HepG2 (cell line): Measurements from ENCODE around the gene CALM1. TPM values are rescaled to one million over a fixed set of nuclear protein-coding genes. Genes with fewer than 3 reads are reported as not detected.

ENCODE experiments used
- BCL3 ChIP-seq: sonication (generic); formaldehyde crosslinking; IDR thresholded peaks from 2 replicates; pipeline ENCODE4 v1.5.1; 2020; ENCODE audit warnings: mild to moderate bottlenecking, missing genetic modification reagents, moderate library complexity
- CBX5 ChIP-seq: sonication (generic); formaldehyde crosslinking; IDR thresholded peaks from 2 replicates; pipeline ENCODE4 v1.4.0; 2020; ENCODE audit warnings: missing genetic modification reagents, borderline replicate concordance
- CEBPG ChIP-seq: IDR thresholded peaks from 2 replicates; pipeline ENCODE4 v1.6.1; 2016
- FOXJ3 ChIP-seq: sonication (generic); formaldehyde crosslinking; IDR thresholded peaks from 2 replicates; pipeline ENCODE4 v1.4.0; 2020; ENCODE audit warnings: missing genetic modification reagents, mild to moderate bottlenecking, borderline replicate concordance
- RAD21 ChIP-seq: fragments of 450-650 bp; formaldehyde crosslinking; IDR thresholded peaks from 2 replicates; pipeline ENCODE4 v1.5.0; 2020; ENCODE audit warnings: mild to moderate bottlenecking
- RFXAP ChIP-seq: sonication (generic); formaldehyde crosslinking; IDR thresholded peaks from 2 replicates; pipeline ENCODE4 v1.4.0; 2020; ENCODE audit warnings: missing genetic modification reagents, borderline replicate concordance
- RORA ChIP-seq: sonication (generic); formaldehyde crosslinking; IDR thresholded peaks from 2 replicates; pipeline ENCODE4 v1.5.0; 2020; ENCODE audit warnings: mild to moderate bottlenecking, missing genetic modification reagents, moderate library complexity
- ZBTB10 ChIP-seq: sonication (generic); formaldehyde crosslinking; IDR thresholded peaks from 2 replicates; pipeline ENCODE4 v1.4.0; 2020; ENCODE audit warnings: missing genetic modification reagents, borderline replicate concordance
- ZBTB37 ChIP-seq: sonication (generic); formaldehyde crosslinking; IDR thresholded peaks from 2 replicates; pipeline ENCODE4 v1.4.0; 2020; ENCODE audit warnings: mild to moderate bottlenecking, missing genetic modification reagents
- ZFX ChIP-seq: sonication (generic); formaldehyde crosslinking; IDR thresholded peaks from 2 replicates; pipeline ENCODE4 v1.4.0; 2020; ENCODE audit warnings: mild to moderate bottlenecking, low read depth, missing genetic modification reagents, moderate library complexity
- ZNF230 ChIP-seq: sonication (generic); formaldehyde crosslinking; IDR thresholded peaks from 2 replicates; pipeline ENCODE4 v1.4.0; 2020; ENCODE audit warnings: mild to moderate bottlenecking, missing genetic modification reagents
- ZNF556 ChIP-seq: sonication (generic); formaldehyde crosslinking; IDR thresholded peaks from 2 replicates; pipeline ENCODE4 v1.4.0; 2020; ENCODE audit warnings: mild to moderate bottlenecking, missing genetic modification reagents, borderline replicate concordance
- ZNF577 ChIP-seq: sonication (generic); formaldehyde crosslinking; IDR thresholded peaks from 2 replicates; pipeline ENCODE4 v1.4.0; 2020; ENCODE audit warnings: mild to moderate bottlenecking, low read depth, missing genetic modification reagents, borderline replicate concordance
- polyA plus RNA-seq, 8 experiments: library from polyadenylated mRNA; depleted of rRNA in 3 of 8; stranded (reverse) in 7 of 8; unstranded in 1 of 8; fragments of >200 nt; fragmentation: Illumina TruSeq in 4 of 8; extraction: Trizol in 4 of 8; gene quantifications; 2 replicates each; pipeline versions ENCODE4 v1.2.1 to v1.2.3, GENCODE V29; 2011 to 2016; ENCODE audit warnings: low read depth in 4 of 8, missing spikeins in 1 of 8, mixed read lengths in 1 of 8; ENCODE audit not compliant: insufficient read depth in 1 of 8
- total RNA-seq, 5 experiments: library from RNA; depleted of rRNA; stranded (reverse); fragments of >200 nt; fragmentation: Illumina TruSeq; extraction: Trizol; gene quantifications; 2 replicates each; pipeline ENCODE4 v1.2.3, GENCODE V29; 2016; ENCODE audit warnings: low read depth in 1 of 5
- TF ChIP-seq, protein P1 (sequence below): sonication (generic); formaldehyde crosslinking; IDR thresholded peaks from 2 replicates; pipeline ENCODE4 v1.4.0; 2020; ENCODE audit warnings: mild to moderate bottlenecking, missing genetic modification reagents
- TF ChIP-seq, protein P2 (sequence below): sonication (generic); formaldehyde crosslinking; IDR thresholded peaks from 2 replicates; pipeline ENCODE4 v1.4.0; 2020; ENCODE audit warnings: missing genetic modification reagents, borderline replicate concordance

CALM1 gene
- total and polyA plus RNA-seq, 2 of the 13 experiments (the other 11 are each of a cell fraction or from before 2014, with no cell fraction given): 110 to 238 TPM

DNA sequence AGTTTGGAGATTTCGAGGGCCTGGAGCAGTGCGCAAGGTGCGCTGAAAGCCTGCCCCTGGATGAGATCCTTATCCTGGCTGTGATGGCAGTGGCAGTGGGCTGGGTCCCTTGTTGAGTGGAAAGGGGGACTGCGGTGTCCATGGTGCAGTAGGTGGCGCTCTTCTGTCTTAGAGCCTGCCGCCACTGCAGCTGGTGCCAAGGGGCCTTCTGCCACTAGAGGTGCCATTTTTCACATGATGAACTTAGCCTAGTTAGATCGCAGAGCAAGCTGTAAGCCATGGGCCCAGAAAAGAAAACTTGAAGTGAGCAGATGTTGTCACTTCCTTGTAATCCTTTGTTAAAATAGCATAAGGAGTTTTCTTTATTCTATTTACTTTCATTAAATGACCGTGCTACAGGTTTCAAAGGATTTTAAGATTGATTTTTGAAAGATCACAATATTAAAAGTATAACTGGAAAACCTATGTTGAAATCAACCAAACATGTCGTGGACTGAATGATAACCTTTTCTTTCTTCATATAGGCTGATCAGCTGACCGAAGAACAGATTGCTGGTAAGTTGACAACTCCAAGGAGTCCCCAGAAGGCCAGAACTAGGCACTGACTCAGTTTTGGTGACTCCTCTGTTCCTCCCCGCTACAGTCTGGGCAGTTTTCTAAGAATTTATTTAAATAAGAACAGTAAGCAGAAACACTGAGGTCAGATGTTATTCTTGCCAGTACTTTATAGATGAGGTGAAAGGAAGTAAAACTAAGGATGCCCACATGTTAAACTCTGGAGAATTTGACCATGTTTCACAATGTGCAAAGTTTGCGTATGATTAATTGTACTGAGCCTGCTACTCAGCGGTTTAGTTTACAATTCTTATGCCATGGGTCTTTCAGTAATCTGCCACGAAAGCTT, 3.0 kb downstream of the CALM1 start (continued):
- TF ChIP-seq ZBTB37 (CRISPR knock-in tag): peak; percentile 67; the same call in 1 of the 2 replicates
- TF ChIP-seq ZNF556 (CRISPR knock-in tag): peak; percentile 40; the same call in 1 of the 2 replicates
- TF ChIP-seq ZNF230 (CRISPR knock-in tag): no peak
- TF ChIP-seq, protein P1, sequence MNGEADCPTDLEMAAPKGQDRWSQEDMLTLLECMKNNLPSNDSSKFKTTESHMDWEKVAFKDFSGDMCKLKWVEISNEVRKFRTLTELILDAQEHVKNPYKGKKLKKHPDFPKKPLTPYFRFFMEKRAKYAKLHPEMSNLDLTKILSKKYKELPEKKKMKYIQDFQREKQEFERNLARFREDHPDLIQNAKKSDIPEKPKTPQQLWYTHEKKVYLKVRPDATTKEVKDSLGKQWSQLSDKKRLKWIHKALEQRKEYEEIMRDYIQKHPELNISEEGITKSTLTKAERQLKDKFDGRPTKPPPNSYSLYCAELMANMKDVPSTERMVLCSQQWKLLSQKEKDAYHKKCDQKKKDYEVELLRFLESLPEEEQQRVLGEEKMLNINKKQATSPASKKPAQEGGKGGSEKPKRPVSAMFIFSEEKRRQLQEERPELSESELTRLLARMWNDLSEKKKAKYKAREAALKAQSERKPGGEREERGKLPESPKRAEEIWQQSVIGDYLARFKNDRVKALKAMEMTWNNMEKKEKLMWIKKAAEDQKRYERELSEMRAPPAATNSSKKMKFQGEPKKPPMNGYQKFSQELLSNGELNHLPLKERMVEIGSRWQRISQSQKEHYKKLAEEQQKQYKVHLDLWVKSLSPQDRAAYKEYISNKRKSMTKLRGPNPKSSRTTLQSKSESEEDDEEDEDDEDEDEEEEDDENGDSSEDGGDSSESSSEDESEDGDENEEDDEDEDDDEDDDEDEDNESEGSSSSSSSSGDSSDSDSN (CRISPR knock-in tag): peak; percentile 54; the same call in 1 of the 2 replicates
- TF ChIP-seq CBX5: 0 out of 2 replicates have a peak, but pooled peaks have one; percentile 76
- TF ChIP-seq, protein P2, sequence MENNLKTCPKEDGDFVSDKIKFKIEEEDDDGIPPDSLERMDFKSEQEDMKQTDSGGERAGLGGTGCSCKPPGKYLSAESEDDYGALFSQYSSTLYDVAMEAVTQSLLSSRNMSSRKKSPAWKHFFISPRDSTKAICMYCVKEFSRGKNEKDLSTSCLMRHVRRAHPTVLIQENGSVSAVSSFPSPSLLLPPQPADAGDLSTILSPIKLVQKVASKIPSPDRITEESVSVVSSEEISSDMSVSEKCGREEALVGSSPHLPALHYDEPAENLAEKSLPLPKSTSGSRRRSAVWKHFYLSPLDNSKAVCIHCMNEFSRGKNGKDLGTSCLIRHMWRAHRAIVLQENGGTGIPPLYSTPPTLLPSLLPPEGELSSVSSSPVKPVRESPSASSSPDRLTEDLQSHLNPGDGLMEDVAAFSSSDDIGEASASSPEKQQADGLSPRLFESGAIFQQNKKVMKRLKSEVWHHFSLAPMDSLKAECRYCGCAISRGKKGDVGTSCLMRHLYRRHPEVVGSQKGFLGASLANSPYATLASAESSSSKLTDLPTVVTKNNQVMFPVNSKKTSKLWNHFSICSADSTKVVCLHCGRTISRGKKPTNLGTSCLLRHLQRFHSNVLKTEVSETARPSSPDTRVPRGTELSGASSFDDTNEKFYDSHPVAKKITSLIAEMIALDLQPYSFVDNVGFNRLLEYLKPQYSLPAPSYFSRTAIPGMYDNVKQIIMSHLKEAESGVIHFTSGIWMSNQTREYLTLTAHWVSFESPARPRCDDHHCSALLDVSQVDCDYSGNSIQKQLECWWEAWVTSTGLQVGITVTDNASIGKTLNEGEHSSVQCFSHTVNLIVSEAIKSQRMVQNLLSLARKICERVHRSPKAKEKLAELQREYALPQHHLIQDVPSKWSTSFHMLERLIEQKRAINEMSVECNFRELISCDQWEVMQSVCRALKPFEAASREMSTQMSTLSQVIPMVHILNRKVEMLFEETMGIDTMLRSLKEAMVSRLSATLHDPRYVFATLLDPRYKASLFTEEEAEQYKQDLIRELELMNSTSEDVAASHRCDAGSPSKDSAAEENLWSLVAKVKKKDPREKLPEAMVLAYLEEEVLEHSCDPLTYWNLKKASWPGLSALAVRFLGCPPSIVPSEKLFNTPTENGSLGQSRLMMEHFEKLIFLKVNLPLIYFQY (CRISPR knock-in tag): 0 out of 2 replicates have a peak, but pooled peaks have one; percentile 40
- peak; percentile 58; the same call in 1 of the 2 replicates for TF ChIP-seq ZFX
- no peak for TF ChIP-seq FOXJ3 (CRISPR knock-in tag)
- TF ChIP-seq ZBTB10 (CRISPR knock-in tag): no peak
- no peak for TF ChIP-seq ZNF577 (CRISPR knock-in tag)
- no peak for TF ChIP-seq BCL3 (CRISPR knock-in tag)
- no peak for TF ChIP-seq RORA (CRISPR knock-in tag)
- peak; percentile 91 for TF ChIP-seq RAD21 (CRISPR knock-in tag)
- 0 out of 2 replicates have a peak, but pooled peaks have one; percentile 18 for TF ChIP-seq CEBPG (CRISPR knock-in tag)
- no peak for TF ChIP-seq RFXAP
